Gastroesophageal sphincter (tissue), 3 donors: Measurements from ENCODE around the gene KAZN.

Experiments used
- CTCF ChIP-seq, 4 experiments: fragments of 200-600 bp in 2 of 4; fragments of 450-650 bp in 2 of 4; sonication (generic) in 1 of 4; IDR thresholded peaks; one replicate each; pipeline ENCODE4 v1.5.1; 2017 to 2019; ENCODE audit warnings: antibody characterized with exemption in 4 of 4, mild to moderate bottlenecking in 2 of 4, moderate library complexity in 2 of 4
- POLR2A ChIP-seq, 2 donors: fragments of 450-650 bp; IDR thresholded peaks; one replicate each; pipeline ENCODE4 v1.6.1; 2017; ENCODE audit warnings: antibody characterized with exemption in 2 of 2, mild to moderate bottlenecking in 2 of 2, moderate library complexity in 1 of 2
- POLR2AphosphoS5 ChIP-seq: sonication (generic); formaldehyde crosslinking; IDR thresholded peaks from one replicate; pipeline ENCODE4 v1.6.1; 2017; ENCODE audit warnings: antibody characterized with exemption

GRCh38 chr1:14583788-14584187, 14.7 kb upstream of the KAZN start:
- TF ChIP-seq CTCF (IDR thresholded peaks at IDR 0.05) (no peak), POLR2A (IDR thresholded peaks at IDR 0.05) (no peak), POLR2AphosphoS5 (no peak)
